LNCaP clone FGC (cell line): Measurements from ENCODE around the gene PPP3CA.
"Not testable (repeated sequence)": the region's sequence is repeated elsewhere in the genome, so short reads cannot be mapped to it uniquely, and the experiment has no call there.

ENCODE experiments used
- DNase-seq: peaks from one replicate; pipeline ENCODE4 v3.0.0-alpha.2; 2011; ENCODE audit warnings: low read depth
- H3K4me3 ChIP-seq: 2 replicates; pipeline ENCODE4 v1.5.1; 2011; ENCODE audit warnings: mild to moderate bottlenecking, low read depth, low read length, control low read depth
- TF ChIP-seq, protein P1 (sequence below): IDR thresholded peaks from 2 replicates; pipeline ENCODE4 v1.5.1; 2012; ENCODE audit warnings: mild to moderate bottlenecking; ENCODE audit not compliant: control insufficient read depth, insufficient read depth; ENCODE audit errors: extremely low read depth

Gene PPP3CA

DNA sequence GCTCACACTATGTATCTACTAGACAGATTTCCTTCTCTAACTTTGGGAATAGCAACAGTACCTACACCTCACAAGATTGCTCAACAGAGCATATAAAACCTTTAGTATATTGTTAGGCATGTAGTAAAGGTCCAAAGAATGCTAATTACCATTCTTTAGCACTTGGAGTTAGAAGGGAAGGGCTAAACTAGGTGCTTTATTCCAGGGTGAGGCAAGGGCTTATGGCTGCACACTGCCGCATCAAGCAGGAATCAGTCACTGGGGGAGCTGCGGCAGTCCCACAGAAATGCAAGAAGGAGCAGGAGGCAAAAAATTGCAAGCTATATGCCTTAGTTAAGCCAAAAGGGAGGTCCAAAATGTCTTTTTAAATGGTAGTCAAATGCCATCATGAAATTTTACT, 162.7 kb downstream of the PPP3CA start:
- TF ChIP-seq, protein P1, sequence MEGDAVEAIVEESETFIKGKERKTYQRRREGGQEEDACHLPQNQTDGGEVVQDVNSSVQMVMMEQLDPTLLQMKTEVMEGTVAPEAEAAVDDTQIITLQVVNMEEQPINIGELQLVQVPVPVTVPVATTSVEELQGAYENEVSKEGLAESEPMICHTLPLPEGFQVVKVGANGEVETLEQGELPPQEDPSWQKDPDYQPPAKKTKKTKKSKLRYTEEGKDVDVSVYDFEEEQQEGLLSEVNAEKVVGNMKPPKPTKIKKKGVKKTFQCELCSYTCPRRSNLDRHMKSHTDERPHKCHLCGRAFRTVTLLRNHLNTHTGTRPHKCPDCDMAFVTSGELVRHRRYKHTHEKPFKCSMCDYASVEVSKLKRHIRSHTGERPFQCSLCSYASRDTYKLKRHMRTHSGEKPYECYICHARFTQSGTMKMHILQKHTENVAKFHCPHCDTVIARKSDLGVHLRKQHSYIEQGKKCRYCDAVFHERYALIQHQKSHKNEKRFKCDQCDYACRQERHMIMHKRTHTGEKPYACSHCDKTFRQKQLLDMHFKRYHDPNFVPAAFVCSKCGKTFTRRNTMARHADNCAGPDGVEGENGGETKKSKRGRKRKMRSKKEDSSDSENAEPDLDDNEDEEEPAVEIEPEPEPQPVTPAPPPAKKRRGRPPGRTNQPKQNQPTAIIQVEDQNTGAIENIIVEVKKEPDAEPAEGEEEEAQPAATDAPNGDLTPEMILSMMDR: no peak
- DNase-seq: no peak

DNA sequence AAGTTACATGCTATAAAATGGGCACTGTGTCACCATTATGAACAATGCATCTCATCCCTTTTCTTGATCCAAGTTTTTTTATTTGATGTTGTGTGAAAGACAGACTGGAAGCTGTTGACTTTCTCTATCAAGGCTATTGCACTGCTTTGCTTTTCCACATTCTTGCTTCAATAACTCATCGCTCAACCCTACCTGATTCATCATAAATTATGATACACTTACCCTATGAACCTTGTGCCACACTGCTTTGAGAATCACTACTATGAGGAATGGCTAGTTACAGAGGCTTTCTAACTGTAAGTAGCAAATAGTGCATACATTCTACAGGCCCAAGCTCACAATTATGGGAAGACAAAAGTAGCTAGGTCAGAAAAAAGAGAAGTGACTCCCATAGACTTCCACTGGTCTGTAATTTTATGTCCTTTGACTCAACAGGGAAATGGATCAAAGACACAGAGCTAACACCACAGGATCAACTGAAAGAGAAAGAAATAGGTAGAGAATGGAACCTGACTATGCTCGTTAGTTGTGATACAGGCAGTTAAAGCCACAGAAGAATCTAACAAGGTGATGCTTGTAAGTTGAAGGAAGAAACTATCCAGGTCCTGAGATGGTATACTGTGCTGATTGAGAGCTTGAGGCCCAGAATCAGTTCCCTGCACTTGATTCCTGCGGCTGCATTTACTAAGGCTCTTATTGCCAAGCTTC, 163.5 kb downstream of the PPP3CA start:
- H3K4me3 ChIP-seq: no peak overlapping the region
- TF ChIP-seq, protein P1: no peak
- DNase-seq: no peak

More for the DNA sequence above, 162.7 kb downstream of the PPP3CA start:
- no peak overlapping the region for H3K4me3 ChIP-seq

DNA sequence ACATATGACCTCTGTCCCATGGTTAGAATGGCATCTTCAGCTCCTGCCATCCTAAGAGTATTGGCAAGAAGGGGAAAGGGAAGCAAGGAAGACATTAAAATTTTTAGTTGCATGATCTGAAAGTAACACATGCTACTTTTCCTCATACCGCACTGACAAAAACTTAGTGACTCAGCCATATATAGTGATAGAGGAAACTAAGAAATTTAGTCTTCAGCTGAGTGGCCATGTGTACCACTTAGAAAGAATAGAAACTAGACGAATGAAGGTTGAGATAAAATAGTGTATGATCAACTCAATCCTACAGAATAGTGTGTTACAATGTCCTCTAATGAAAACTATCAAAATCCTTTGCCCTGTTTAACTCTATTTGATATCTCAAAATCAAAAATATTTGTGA, 164.1 kb downstream of the PPP3CA start:
- no peak overlapping the region for H3K4me3 ChIP-seq
- DNase-seq: no peak
- TF ChIP-seq, protein P1: no peak

DNA sequence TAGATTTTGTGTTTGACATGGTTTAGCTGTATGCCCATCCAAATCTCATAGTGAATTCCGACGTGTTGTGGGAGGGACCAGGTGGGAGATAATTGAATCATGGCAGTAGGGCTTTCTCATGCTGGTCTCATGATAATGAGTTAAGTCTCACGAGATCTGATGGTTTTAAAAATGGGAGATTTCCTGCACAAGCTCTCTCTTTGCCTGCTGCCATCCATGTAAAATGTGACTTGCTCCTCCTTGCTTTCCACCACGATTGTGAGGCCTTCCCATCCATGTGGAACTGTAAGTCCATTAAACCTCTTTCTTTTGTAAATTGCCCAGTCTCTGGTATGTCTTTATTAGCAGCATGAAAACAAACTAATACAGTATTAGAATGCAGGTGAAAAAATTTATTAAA, 164.6 kb downstream of the PPP3CA start:
- H3K4me3 ChIP-seq, DNase-seq: not testable (repeated sequence)

DNA sequence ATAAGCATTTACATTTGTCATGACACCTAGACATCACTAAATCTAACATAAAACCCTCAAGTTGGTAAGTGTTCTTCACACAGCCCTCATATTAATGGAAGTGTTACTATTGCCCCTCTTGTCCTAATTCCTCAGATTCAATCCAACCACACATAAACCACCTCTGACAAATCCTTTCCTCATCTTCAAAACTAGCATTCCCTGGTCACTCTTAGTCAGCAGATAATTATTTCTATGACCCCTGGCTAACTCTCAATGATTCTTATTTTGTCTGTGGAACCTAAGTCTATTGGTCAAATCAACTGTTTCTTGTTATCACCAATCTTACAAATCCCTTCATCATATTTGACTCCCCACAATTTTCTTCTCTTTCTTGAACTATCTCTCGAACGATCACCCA, 168.6 kb downstream of the PPP3CA start:
- no peak for DNase-seq
- TF ChIP-seq, protein P1: no peak
- H3K4me3 ChIP-seq: no peak overlapping the region

DNA sequence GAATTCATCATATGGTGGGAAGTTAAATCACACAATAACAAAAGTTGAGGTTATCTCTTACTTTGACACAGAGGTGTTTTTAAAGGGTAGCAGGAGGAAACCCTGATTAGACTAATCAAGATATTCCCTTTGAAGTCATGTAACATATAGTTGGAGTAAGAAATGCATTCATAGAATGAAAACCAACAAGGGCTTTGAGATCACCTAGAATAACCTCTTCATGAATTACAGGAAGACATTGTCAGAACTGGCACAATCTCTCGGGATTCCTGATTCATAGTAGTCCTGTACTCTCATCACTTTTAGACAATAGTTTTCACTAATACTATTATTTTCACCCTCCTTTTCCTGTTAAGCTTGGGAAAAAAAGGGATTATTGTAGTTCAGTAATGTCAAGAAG, 170.2 kb downstream of the PPP3CA start:
- H3K4me3 ChIP-seq: no peak overlapping the region
- TF ChIP-seq, protein P1: no peak

DNA sequence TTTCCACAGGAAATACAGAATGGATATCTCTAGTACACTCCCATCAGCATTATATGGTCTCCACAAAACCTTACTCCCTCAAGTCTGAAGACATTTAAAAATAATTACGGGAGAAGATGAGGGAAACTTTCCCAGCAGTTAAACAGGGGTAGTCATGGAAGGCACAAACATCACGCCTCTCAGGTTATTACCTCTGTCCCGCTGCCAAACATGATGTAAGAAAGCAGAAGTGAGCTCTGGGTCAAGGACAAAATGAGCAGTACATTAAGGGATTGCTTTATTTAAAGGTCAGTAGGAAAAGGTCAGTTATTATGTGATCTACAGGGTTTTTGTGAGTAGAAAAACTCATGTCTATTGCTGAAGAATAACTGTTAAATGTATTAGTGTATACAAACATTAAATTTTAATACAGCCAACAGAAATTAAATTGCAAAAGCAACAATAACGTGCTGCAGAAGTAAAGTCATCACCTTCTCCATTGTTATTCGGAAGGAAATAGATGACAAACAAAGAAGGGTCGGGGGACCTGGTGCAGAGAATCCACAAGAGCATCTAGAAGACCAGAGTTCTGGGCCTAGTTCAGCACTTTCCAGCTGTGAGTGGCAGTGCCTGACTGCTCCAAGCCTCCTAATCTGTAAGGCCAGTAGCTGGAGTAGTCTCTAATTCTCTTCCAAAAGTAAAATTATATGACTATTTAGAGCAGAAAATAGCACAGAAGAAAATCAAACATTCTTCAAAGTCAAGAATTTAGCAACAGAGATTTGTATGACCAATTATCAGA, 171.2 kb downstream of the PPP3CA start:
- no peak overlapping the region for H3K4me3 ChIP-seq
- TF ChIP-seq, protein P1: no peak
- peak; percentile 87 for DNase-seq

More for the DNA sequence above, 170.2 kb downstream of the PPP3CA start:
- DNase-seq: no peak
